ENCODE data around the gene NRBF2. TPM values are rescaled to one million over a fixed set of nuclear protein-coding genes. Genes with fewer than 3 reads are reported as not detected.
"Not testable (repeated sequence)": the region's sequence is repeated elsewhere in the genome, so short reads cannot be mapped to it uniquely, and the experiment has no call there.

Gene NRBF2
- total RNA-seq, 4 donors from 2014 or later, result 17.3 to 24.0 (median 22.7) TPM

GRCh38 chr10:63145782-63146181 lies 12.7 kb downstream of the NRBF2 start:
- H3K4me3 ChIP-seq (ENCODE audit: low read depth, poor library complexity, severe bottlenecking), result no peak overlapping the region
- TF ChIP-seq POLR2A (IDR thresholded peaks at IDR 0.05), result no peak
- no peak for TF ChIP-seq CTCF (IDR thresholded peaks at IDR 0.05)
- no peak for DNase-seq (ENCODE audit: low spot score in 2 of 2)
- intact Hi-C loops (cut with DNase I; ENCODE audit: low total_unique reads), result no loop called here

- no peak for DNase-seq (ENCODE audit: low spot score in 2 of 2)
- intact Hi-C loops (cut with DNase I; ENCODE audit: low total_unique reads), result no loop called here
- no peak for TF ChIP-seq POLR2A (IDR thresholded peaks at IDR 0.05)
- TF ChIP-seq CTCF (IDR thresholded peaks at IDR 0.05), result no peak
- H3K4me3 ChIP-seq (ENCODE audit: low read depth, poor library complexity, severe bottlenecking), result no peak overlapping the region
Measured at GRCh38 chr10:63146503-63146902, 13.4 kb downstream of the NRBF2 start.

- TF ChIP-seq CTCF (IDR thresholded peaks at IDR 0.05) (no peak), POLR2A (IDR thresholded peaks at IDR 0.05) (no peak)
- DNase-seq (ENCODE audit: low spot score in 2 of 2), result no peak
- intact Hi-C loops (cut with DNase I; ENCODE audit: low total_unique reads), result loop anchor here (10.0 kb wide), 1 partner anchor 556 kb away; no protein-coding TSS in a partner anchor
- WGBS, 2 donors, result 95% methylated on average over 4 of the region's 4 CpGs
- no peak overlapping the region for H3K4me3 ChIP-seq (ENCODE audit: low read depth, poor library complexity, severe bottlenecking)
Measured at GRCh38 chr10:63150745-63151144, 17.6 kb downstream of the NRBF2 start.

GRCh38 chr10:63153868-63154545 lies 20.9 kb downstream of the NRBF2 start:
- not testable (repeated sequence) for H3K4me3 ChIP-seq (ENCODE audit: low read depth, poor library complexity, severe bottlenecking); DNase-seq (ENCODE audit: low spot score in 2 of 2)
- intact Hi-C loops (cut with DNase I; ENCODE audit: low total_unique reads), result loop anchor here (10.0 kb wide), 1 partner anchor 559 kb away; no protein-coding TSS in a partner anchor

GRCh38 chr10:63154546-63155387 lies 21.6 kb downstream of the NRBF2 start:
- intact Hi-C loops (cut with DNase I; ENCODE audit: low total_unique reads), result loop anchor here (10.0 kb wide), 1 partner anchor 560 kb away; no protein-coding TSS in a partner anchor
- WGBS, 2 donors, result 81 to 82% methylated on average over 6 of the region's 6 CpGs
- no peak for DNase-seq (ENCODE audit: low spot score in 2 of 2)
- TF ChIP-seq POLR2A (IDR thresholded peaks at IDR 0.05) (no peak), CTCF (IDR thresholded peaks at IDR 0.05) (no peak)
- H3K4me3 ChIP-seq (ENCODE audit: low read depth, poor library complexity, severe bottlenecking), result no peak overlapping the region

More at GRCh38 chr10:63153868-63154545, 20.9 kb downstream of the NRBF2 start:
- WGBS, 2 donors, result 74 to 82% methylated on average over 9 of the region's 9 CpGs

- no peak for DNase-seq (ENCODE audit: low spot score in 2 of 2)
- whole genome bisulfite sequencing, 2 donors, result 88 to 91% methylated on average over 8 of the region's 8 CpGs
- H3K4me3 ChIP-seq (ENCODE audit: low read depth, poor library complexity, severe bottlenecking), result no peak overlapping the region
- intact Hi-C loops (cut with DNase I; ENCODE audit: low total_unique reads), result loop anchor here (10.0 kb wide), 1 partner anchor 561 kb away; no protein-coding TSS in a partner anchor
- TF ChIP-seq POLR2A (IDR thresholded peaks at IDR 0.05), result no peak
- no peak for TF ChIP-seq CTCF (IDR thresholded peaks at IDR 0.05)
Measured at GRCh38 chr10:63155388-63156020, 22.4 kb downstream of the NRBF2 start.
